Activated CD4-positive, alpha-beta T cell treated with anti-CD3 and anti-CD28 coated beads, Interleukin-2, amount 10 ng/mL, durations not matched to agents 24 days and 14 days (primary cell): Measurements from ENCODE around the gene OBP2B. TPM values are rescaled to one million over a fixed set of nuclear protein-coding genes. Genes with fewer than 3 reads are reported as not detected.
A peak's percentile ranks its signal among the peaks of the same experiment; 100 is the strongest.

Source experiments
- DNase-seq: peaks from one replicate; pipeline ENCODE4 v3.0.0; 2022
- H3K27ac Mint-ChIP-seq: one replicate; pipeline ENCODE4 v1.8.0; 2022; ENCODE audit warnings: mild to moderate bottlenecking, mixed read lengths
- H3K27me3 Mint-ChIP-seq: one replicate; pipeline ENCODE4 v1.8.0; 2022; ENCODE audit warnings: mixed read lengths
- H3K36me3 Mint-ChIP-seq: one replicate; pipeline ENCODE4 v1.8.0; 2022; ENCODE audit warnings: low read depth, mild to moderate bottlenecking, mixed read lengths
- H3K4me1 Mint-ChIP-seq: one replicate; pipeline ENCODE4 v1.8.0; 2021; ENCODE audit warnings: mixed read lengths
- H3K4me3 Mint-ChIP-seq: one replicate; pipeline ENCODE4 v1.8.0; 2022; ENCODE audit warnings: mild to moderate bottlenecking, moderate library complexity, mixed read lengths
- H3K9me3 Mint-ChIP-seq: one replicate; pipeline ENCODE4 v1.8.0; 2021; ENCODE audit warnings: mixed read lengths
- intact Hi-C: fragments of 100-400 bp; cut with micrococcal nuclease; formaldehyde crosslinking; loops from one replicate; pipeline ENCODE4 v1.15.1; 2023
- total RNA-seq: library from RNA; stranded (reverse); gene quantifications from 2 replicates; pipeline ENCODE4 v1.2.3, GENCODE V29; 2022

Gene OBP2B
- total RNA-seq, 1 donor from 2014 or later, result not detected

- Mint-ChIP-seq H3K36me3 (no peaks in the 10 kb centered on the region), H3K4me1 (peaks cover 2% of the 10 kb centered on the region), H3K27me3 (peaks cover 2% of the 10 kb centered on the region), H3K27ac (no peak overlapping the region), H3K9me3 (no peaks in the 10 kb centered on the region), H3K4me3 (no peak overlapping the region)
- DNase-seq, result no peak
- intact Hi-C loops, result no loop called here
Measured at GRCh38 chr9:133167769-133168168, 41.3 kb downstream of the OBP2B start.

DNA sequence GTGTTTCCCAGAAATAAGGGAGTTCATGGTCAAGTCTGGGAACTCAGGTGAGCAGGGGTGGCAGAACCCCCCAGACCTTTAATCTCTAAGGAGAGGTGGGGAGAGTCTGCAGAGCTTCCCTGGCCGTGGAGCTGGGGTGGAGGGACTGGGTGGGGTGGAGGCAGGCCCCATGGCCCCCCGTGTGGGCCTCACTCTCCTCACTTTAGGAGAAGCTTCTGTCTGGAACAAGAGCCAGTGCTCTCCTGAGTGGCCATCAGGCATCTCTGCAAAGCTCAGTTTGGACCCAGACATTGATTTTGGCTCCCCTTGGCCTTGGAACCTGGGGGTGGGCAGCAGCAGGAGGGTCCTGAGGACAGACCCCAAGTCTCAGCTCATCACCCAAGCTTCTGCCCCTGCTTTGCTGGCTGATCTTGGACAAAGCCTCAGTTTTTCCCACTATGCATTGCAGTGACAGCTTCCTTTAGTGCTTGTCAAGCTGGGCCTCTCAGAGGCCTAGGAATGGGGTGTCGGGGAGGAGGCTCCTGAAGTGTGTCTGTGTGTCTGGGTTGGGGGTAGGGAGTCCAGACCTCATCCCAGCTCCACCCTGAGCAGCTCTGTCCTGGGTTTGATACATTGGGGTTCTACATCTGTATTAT is 41.8 kb downstream of the OBP2B start:
- intact Hi-C loops, result no loop called here
- Mint-ChIP-seq H3K4me3 (no peak overlapping the region), H3K36me3 (no peaks in the 10 kb centered on the region), H3K27me3 (peaks cover 4% of the 10 kb centered on the region), H3K4me1 (peaks cover 2% of the 10 kb centered on the region), H3K9me3 (no peaks in the 10 kb centered on the region), H3K27ac (no peak overlapping the region)
- DNase-seq, result no peak

- no peak for DNase-seq
- no peaks in the 10 kb centered on the region for H3K36me3 Mint-ChIP-seq
- H3K4me3 Mint-ChIP-seq, result no peak overlapping the region
- H3K9me3 Mint-ChIP-seq, result no peaks in the 10 kb centered on the region
- H3K27ac Mint-ChIP-seq, result no peak overlapping the region
- peaks cover 4% of the 10 kb centered on the region for H3K27me3 Mint-ChIP-seq
- H3K4me1 Mint-ChIP-seq, result peaks cover 2% of the 10 kb centered on the region
- intact Hi-C loops, result no loop called here
Measured at GRCh38 chr9:133166392-133166791, 42.7 kb downstream of the OBP2B start.

DNA sequence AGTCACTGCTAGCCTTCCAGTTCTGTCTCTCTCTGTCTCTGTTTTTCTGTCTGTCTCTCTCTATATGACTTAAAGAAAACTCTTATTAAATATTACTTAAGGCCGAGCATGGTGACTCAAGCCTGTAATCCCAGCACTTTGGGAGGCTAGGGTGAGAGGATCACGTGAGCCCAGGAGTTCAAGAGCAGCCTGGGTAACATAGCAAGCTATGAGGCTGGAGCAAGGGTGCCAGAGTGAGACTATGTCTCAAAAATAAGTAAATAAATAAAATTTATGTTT is 43.7 kb downstream of the OBP2B start:
- H3K9me3 Mint-ChIP-seq, result no peaks in the 10 kb centered on the region
- no peak overlapping the region for H3K27ac Mint-ChIP-seq

GRCh38 chr9:133164191-133164590 is 44.9 kb downstream of the OBP2B start:
- intact Hi-C loops, result no loop called here
- Mint-ChIP-seq H3K27me3 (peaks cover 4% of the 10 kb centered on the region), H3K36me3 (peaks cover 4% of the 10 kb centered on the region), H3K27ac (no peak overlapping the region), H3K4me3 (peak overlapping the region; percentile 84), H3K9me3 (no peaks in the 10 kb centered on the region), H3K4me1 (peaks cover 4% of the 10 kb centered on the region)
- no peak for DNase-seq

More for the DNA sequence above, 43.7 kb downstream of the OBP2B start:
- no peaks in the 10 kb centered on the region for H3K36me3 Mint-ChIP-seq
- H3K27me3 Mint-ChIP-seq, result peaks cover 4% of the 10 kb centered on the region
- intact Hi-C loops, result no loop called here
- H3K4me3 Mint-ChIP-seq, result no peak overlapping the region
- no peak for DNase-seq
- peaks cover 4% of the 10 kb centered on the region for H3K4me1 Mint-ChIP-seq

DNA sequence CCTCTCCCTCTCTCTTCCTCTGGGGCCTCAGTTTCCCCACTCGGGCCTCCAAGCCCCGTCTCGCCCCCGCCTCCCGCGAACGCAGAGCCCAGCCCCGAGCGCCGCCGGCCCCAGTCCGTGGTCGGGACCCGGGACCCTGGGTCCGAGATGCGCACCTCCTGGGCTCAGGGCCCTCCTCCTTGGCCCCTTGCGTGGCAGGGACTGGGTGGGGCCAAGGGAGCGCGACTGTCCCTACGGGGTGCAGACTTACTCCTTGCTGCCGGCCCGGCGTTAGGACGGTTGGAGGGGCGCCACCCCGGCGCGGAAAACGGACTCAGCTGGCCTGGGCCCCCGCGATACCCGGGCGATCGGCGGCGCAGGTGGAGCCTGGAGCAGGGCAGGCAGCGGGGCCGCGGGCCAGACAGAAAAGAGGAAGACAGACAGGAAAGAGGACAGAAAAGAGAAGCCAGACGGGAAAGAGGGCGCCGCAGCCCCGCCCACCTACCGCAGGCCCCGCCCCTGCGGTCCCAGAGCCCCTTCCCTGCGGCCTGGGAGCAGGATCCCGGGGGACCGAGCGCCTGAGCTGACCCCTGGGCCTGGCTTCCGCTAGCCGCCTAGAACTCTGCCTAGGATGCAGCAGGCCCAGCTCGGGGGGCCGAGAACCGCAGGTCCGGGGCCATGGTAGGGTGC is 45.4 kb downstream of the OBP2B start, which contains the start of gene GBGT1:
GBGT1 (minus strand) TSS at position 411 of the 669 bp plus-strand sequence. CDS start 1,502 bp downstream, outside the sequence.
- no peaks in the 10 kb centered on the region for H3K9me3 Mint-ChIP-seq
- peaks cover 4% of the 10 kb centered on the region for H3K36me3 Mint-ChIP-seq
- H3K27me3 Mint-ChIP-seq, result peaks cover 4% of the 10 kb centered on the region
- intact Hi-C loops, result no loop called here
- peak within 1 kb of the TSS; percentile 84 for H3K4me3 Mint-ChIP-seq
- H3K27ac Mint-ChIP-seq, result peak within 1 kb of the TSS; percentile 63
- DNase-seq, result peak; percentile 86
- H3K4me1 Mint-ChIP-seq, result peaks cover 4% of the 10 kb centered on the region

- intact Hi-C loops, result no loop called here
- Mint-ChIP-seq H3K4me3 (peak overlapping the region; percentile 84), H3K9me3 (no peaks in the 10 kb centered on the region), H3K4me1 (peaks cover 4% of the 10 kb centered on the region), H3K27me3 (peaks cover 4% of the 10 kb centered on the region), H3K36me3 (peaks cover 4% of the 10 kb centered on the region), H3K27ac (no peak overlapping the region)
- no peak for DNase-seq
Measured at GRCh38 chr9:133162861-133163503, 46.1 kb downstream of the OBP2B start.

GRCh38 chr9:133161547-133161950 is 47.5 kb downstream of the OBP2B start:
- Mint-ChIP-seq H3K36me3 (peaks cover 4% of the 10 kb centered on the region), H3K27ac (no peak overlapping the region), H3K4me3 (peak overlapping the region; percentile 65), H3K27me3 (peaks cover 4% of the 10 kb centered on the region), H3K4me1 (peaks cover 4% of the 10 kb centered on the region), H3K9me3 (no peaks in the 10 kb centered on the region)
- intact Hi-C loops, result no loop called here
- no peak for DNase-seq

- intact Hi-C loops, result no loop called here
- H3K27me3 Mint-ChIP-seq, result peaks cover 4% of the 10 kb centered on the region
- H3K4me1 Mint-ChIP-seq, result peaks cover 4% of the 10 kb centered on the region
- peaks cover 4% of the 10 kb centered on the region for H3K36me3 Mint-ChIP-seq
- peak overlapping the region; percentile 55 for H3K4me3 Mint-ChIP-seq
- H3K27ac Mint-ChIP-seq, result no peak overlapping the region
- H3K9me3 Mint-ChIP-seq, result no peaks in the 10 kb centered on the region
- DNase-seq, result peak; percentile 82
Measured at GRCh38 chr9:133160742-133161546, 48.1 kb downstream of the OBP2B start.

GRCh38 chr9:133158695-133159094 is 50.4 kb downstream of the OBP2B start:
- no peak overlapping the region for H3K27ac Mint-ChIP-seq
- no peaks in the 10 kb centered on the region for H3K9me3 Mint-ChIP-seq
- peaks cover 2% of the 10 kb centered on the region for H3K27me3 Mint-ChIP-seq

More at GRCh38 chr9:133158695-133159094, 50.4 kb downstream of the OBP2B start:
- Mint-ChIP-seq H3K4me1 (peaks cover 2% of the 10 kb centered on the region), H3K36me3 (peaks cover 4% of the 10 kb centered on the region), H3K4me3 (no peak overlapping the region)
- intact Hi-C loops, result no loop called here
- DNase-seq, result no peak

Other genes with a start within 250 kb of the OBP2B start
- gene GFI1B, start 230.6 kb downstream of the OBP2B start, total RNA-seq, result not detected in 2 replicates
- 85.4 and 92.3 TPM in 2 replicates for gene GTF3C5, start 178.3 kb downstream of the OBP2B start, total RNA-seq
- 1.8 and 2.0 TPM in 2 replicates for gene CEL, start 147.3 kb downstream of the OBP2B start, total RNA-seq
- 93.0 and 96.7 TPM in 2 replicates for gene RALGDS, start 88.0 kb downstream of the OBP2B start, total RNA-seq
- gene GBGT1, start 45.3 kb downstream of the OBP2B start, total RNA-seq, result 6.8 and 8.2 TPM in 2 replicates
- gene ABO, start 66.0 kb upstream of the OBP2B start, total RNA-seq, result 0.36 and 0.58 TPM in 2 replicates
- 27.4 and 28.8 TPM in 2 replicates for gene SURF6, start 126.9 kb upstream of the OBP2B start, total RNA-seq
- 39.5 and 45.0 TPM in 2 replicates for gene MED22, start 138.9 kb upstream of the OBP2B start, total RNA-seq
- gene RPL7A, start 139.0 kb upstream of the OBP2B start, total RNA-seq, result 2,650 and 2,658 TPM in 2 replicates
- 29.8 and 33.2 TPM in 2 replicates for gene SURF1, start 147.2 kb upstream of the OBP2B start, total RNA-seq
- gene SURF2, start 147.3 kb upstream of the OBP2B start, total RNA-seq, result 28.5 and 29.3 TPM in 2 replicates
- 235 and 240 TPM in 2 replicates for gene SURF4, start 166.8 kb upstream of the OBP2B start, total RNA-seq
- gene STKLD1, start 167.1 kb upstream of the OBP2B start, total RNA-seq, result 0.16 and 0.33 TPM in 2 replicates
- gene REXO4, start 208.8 kb upstream of the OBP2B start, total RNA-seq, result 39.9 and 42.3 TPM in 2 replicates
- 1.3 and 1.5 TPM in 2 replicates for gene ADAMTS13, start 213.1 kb upstream of the OBP2B start, total RNA-seq